ENCODE measurements around the gene PLCB2. TPM values are rescaled to one million over a fixed set of nuclear protein-coding genes. Genes with fewer than 3 reads are reported as not detected.

PLCB2 gene
- total and polyA plus RNA-seq, 2 donors (not counting 3 experiments of a cell fraction or from before 2014, with no cell fraction given), result 1.5 to 1.6 TPM

DNA sequence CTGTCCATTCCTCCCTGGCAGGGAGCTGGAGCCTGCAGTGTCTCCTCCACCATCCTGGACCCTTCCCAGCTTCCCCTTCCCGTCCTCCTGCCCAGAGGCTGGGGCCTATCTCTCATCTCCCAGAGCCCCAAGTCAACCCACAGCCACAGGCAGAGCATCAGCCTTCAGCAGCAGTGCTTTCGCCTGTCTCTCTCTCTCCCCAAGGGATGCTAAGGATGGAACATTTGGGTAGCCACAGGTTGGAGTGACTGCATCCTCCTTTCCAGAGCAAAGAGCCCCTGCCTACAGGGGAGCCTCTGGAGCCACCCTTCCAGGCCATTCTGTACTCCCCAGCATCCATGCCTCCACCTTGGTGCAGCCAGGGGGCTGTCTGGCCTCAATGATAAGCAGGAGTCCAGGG lies 4.2 kb downstream of the PLCB2 start:
- H3K4me1 ChIP-seq (ENCODE audit: control insufficient read depth, extremely low read depth, insufficient read depth, low read length), result no peaks in the 10 kb centered on the region
- H3K27ac ChIP-seq (ENCODE audit: insufficient read depth, low read depth, low read length), result no peak overlapping the region
- no peaks in the 10 kb centered on the region for H4K20me1 ChIP-seq (replicated peaks; ENCODE audit: control insufficient read depth, extremely low read depth, insufficient read depth, low read length)
- no peaks in the 10 kb centered on the region for H3K36me3 ChIP-seq (ENCODE audit: control insufficient read depth in 2 of 2, extremely low read depth in 1 of 2, insufficient read depth in 2 of 2, low read length in 2 of 2)
- FAIRE-seq (no peak), DNase-seq (ENCODE audit: low read depth, low spot score) (no peak)
- no TSS peak for BruUV-seq (replicated peaks)
- no peak overlapping the region for H2AFZ ChIP-seq (ENCODE audit: low read depth, low read length)
- H3K79me2 ChIP-seq (ENCODE audit: control insufficient read depth, insufficient read depth, low read length), result no peaks in the 10 kb centered on the region
- TF ChIP-seq JUN (IDR thresholded peaks at IDR 0.05; ENCODE audit: borderline replicate concordance, insufficient read depth, insufficient read length, low read depth) (no peak), GATA2 (IDR thresholded peaks at IDR 0.05; ENCODE audit: insufficient read depth, insufficient read length, low read depth, low read length) (no peak), EZH2 (IDR thresholded peaks at IDR 0.05; ENCODE audit: borderline replicate concordance, low read depth, low read length, severe bottlenecking) (no peak), POLR2A (IDR thresholded peaks at IDR 0.05; ENCODE audit: low read depth, low read length) (no peak), MYC (IDR thresholded peaks at IDR 0.05; ENCODE audit: low read depth, low read length) (no peak), POLR2AphosphoS5 (IDR thresholded peaks at IDR 0.05; ENCODE audit: insufficient read depth, low read depth, low read length) (no peak), FOS (IDR thresholded peaks at IDR 0.05; ENCODE audit: borderline replicate concordance, insufficient read depth, low read length) (no peak)
- TF ChIP-seq, protein P1, sequence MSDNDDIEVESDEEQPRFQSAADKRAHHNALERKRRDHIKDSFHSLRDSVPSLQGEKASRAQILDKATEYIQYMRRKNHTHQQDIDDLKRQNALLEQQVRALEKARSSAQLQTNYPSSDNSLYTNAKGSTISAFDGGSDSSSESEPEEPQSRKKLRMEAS (IDR thresholded peaks at IDR 0.05; ENCODE audit: insufficient read depth, insufficient read length), result no peak
- TF ChIP-seq, protein P2, sequence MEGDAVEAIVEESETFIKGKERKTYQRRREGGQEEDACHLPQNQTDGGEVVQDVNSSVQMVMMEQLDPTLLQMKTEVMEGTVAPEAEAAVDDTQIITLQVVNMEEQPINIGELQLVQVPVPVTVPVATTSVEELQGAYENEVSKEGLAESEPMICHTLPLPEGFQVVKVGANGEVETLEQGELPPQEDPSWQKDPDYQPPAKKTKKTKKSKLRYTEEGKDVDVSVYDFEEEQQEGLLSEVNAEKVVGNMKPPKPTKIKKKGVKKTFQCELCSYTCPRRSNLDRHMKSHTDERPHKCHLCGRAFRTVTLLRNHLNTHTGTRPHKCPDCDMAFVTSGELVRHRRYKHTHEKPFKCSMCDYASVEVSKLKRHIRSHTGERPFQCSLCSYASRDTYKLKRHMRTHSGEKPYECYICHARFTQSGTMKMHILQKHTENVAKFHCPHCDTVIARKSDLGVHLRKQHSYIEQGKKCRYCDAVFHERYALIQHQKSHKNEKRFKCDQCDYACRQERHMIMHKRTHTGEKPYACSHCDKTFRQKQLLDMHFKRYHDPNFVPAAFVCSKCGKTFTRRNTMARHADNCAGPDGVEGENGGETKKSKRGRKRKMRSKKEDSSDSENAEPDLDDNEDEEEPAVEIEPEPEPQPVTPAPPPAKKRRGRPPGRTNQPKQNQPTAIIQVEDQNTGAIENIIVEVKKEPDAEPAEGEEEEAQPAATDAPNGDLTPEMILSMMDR (IDR thresholded peaks at IDR 0.05; ENCODE audit: extremely low read depth in 1 of 2, insufficient read depth in 1 of 2, low read depth in 1 of 2, low read length in 2 of 2), result no peak
- H3K27me3 ChIP-seq (ENCODE audit: control insufficient read depth in 2 of 2, insufficient read depth in 2 of 2, low read length in 2 of 2), result peaks cover 5 to 11% of the 10 kb centered on the region in 2 experiments
- dilution Hi-C loops (cut with MboI; ENCODE audit: extremely low pct_ligation_motif_present, low sequenced_read_pairs) (no loop called here), intact Hi-C loops (cut with micrococcal nuclease) (no loop called here)
- H3K4me2 ChIP-seq (ENCODE audit: insufficient read depth, low read length), result no peak overlapping the region
- no peak overlapping the region for H3K4me3 ChIP-seq (replicated peaks in 1 of 3; ENCODE audit: insufficient read depth in 1 of 3, low read depth in 1 of 3, low read length in 3 of 3)
- POLR2A ChIA-PET, result no interaction called here
- no peaks in the 10 kb centered on the region for H3K9me3 ChIP-seq (replicated peaks; ENCODE audit: control insufficient read depth, insufficient read depth, low read length)
- CTCF ChIA-PET, result interaction anchor here (0.8 to 3.9 kb wide), 8 partner anchors 8 to 37 kb away, joined by 3 to 32 read pairs (median 4); no protein-coding TSS in a partner anchor
- H3K9me1 ChIP-seq (replicated peaks; ENCODE audit: control insufficient read depth, extremely low read depth, insufficient read depth, low read length), result no peaks in the 10 kb centered on the region
- H3K9ac ChIP-seq (replicated peaks; ENCODE audit: extremely low read depth, insufficient read depth, low read length), result no peak overlapping the region

Data from endothelial cell of umbilical vein (primary cell).